ENCODE results near the gene GZMH.

DNA sequence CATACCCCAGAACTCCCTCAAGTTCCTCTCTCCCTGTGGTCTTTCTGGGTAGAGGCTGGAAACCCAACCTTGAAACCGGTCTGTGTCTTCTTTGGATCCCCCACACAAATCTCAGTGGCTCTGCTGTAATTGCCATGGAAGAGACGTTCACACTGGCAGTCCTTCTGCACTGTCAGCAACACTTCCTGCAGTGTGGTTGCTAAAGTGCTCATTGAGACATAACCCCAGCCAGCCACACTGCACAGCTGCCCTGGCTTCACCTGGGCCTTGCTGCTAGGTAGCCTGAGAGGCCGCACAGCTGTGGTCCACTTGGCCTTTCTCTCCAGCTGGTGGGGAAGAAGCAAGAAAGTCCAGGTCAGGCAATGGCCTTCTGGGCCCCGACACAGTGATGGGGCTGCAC lies 2.4 kb downstream of the GZMH start:
- TF ChIP-seq, protein P1, sequence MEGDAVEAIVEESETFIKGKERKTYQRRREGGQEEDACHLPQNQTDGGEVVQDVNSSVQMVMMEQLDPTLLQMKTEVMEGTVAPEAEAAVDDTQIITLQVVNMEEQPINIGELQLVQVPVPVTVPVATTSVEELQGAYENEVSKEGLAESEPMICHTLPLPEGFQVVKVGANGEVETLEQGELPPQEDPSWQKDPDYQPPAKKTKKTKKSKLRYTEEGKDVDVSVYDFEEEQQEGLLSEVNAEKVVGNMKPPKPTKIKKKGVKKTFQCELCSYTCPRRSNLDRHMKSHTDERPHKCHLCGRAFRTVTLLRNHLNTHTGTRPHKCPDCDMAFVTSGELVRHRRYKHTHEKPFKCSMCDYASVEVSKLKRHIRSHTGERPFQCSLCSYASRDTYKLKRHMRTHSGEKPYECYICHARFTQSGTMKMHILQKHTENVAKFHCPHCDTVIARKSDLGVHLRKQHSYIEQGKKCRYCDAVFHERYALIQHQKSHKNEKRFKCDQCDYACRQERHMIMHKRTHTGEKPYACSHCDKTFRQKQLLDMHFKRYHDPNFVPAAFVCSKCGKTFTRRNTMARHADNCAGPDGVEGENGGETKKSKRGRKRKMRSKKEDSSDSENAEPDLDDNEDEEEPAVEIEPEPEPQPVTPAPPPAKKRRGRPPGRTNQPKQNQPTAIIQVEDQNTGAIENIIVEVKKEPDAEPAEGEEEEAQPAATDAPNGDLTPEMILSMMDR (IDR thresholded peaks at IDR 0.05), result no peak
- TF ChIP-seq EP300 (IDR thresholded peaks at IDR 0.05), result no peak

Measured in sigmoid colon (tissue), 4 donors.